GM19452 (cell line): ENCODE data around the gene CATSPERZ.
A peak's percentile ranks its signal among the peaks of the same experiment; 100 is the strongest.
"Not testable (repeated sequence)": the region's sequence is repeated elsewhere in the genome, so short reads cannot be mapped to it uniquely, and the experiment has no call there.

Source experiments
- ATAC-seq: cut with Tn5 transposase; IDR thresholded peaks from one replicate; pipeline ENCODE4 v1.9.1; 2021; ENCODE audit not compliant: unreplicated experiment

The CATSPERZ gene

DNA sequence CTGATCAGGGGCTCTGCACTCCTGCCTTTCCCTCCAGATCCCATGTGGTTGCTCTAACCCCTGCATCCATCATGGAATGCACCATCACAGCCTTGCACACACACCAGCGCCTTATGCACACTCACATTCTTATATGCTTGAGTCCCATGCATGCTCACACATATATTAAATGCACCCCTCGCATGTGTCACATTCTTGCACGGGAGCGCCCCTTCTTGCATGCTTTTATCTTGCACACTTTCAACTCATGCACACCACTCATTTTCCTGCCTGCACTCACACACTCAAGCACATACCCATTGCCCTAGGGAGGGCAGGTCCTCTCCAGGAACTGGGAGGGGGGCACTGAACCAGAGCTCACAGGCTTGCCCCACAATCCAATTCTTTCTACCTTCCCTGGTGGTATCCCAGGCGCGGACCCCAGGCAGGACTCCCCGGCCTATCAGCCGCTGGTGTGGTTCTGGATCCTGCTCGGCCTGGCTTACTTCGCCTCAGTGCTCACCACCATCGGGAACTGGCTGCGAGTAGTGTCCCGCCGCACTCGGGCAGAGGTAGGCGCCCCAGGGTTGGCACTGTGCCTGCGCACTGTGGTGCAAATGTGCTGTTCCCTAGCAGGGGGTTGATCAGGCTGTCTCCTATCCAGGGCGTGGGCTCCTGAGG is 2.3 kb upstream of the CATSPERZ start:
- ATAC-seq, result no peak

DNA sequence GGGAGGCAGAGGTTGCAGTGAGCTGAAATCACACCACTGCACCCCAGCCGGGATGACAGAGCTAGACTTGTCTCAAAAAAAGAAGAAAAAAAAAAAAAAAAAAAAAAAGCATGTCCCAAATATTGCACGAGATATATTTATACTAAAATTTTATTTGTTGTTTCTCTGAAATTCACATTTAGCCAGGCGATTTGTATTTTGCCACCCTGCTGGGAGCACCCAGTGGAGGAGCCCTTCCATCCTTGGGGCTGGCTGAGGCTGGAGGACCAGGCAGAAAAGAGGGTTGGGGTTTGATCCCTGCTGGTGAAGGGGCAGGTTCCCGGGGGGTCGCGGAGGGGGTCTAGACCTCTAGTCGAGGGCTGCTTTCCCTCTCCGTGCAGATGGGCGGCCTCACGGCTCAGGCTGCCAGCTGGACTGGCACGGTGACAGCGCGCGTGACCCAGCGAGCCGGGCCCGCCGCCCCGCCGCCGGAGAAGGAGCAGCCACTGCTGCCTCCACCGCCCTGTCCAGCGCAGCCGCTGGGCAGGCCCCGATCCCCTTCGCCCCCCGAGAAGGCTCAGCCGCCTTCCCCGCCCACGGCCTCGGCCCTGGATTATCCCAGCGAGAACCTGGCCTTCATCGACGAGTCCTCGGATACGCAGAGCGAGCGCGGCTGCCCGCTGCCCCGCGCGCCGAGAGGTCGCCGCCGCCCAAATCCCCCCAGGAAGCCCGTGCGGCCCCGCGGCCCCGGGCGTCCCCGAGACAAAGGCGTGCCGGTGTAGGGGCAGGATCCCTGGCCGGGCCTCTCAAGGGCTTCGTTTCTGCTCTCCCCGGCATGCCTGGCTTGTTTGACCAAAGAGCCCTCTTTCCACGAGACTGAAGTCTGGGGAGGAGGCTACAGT is 952 bp upstream of the CATSPERZ start:
- ATAC-seq, result no peak

DNA sequence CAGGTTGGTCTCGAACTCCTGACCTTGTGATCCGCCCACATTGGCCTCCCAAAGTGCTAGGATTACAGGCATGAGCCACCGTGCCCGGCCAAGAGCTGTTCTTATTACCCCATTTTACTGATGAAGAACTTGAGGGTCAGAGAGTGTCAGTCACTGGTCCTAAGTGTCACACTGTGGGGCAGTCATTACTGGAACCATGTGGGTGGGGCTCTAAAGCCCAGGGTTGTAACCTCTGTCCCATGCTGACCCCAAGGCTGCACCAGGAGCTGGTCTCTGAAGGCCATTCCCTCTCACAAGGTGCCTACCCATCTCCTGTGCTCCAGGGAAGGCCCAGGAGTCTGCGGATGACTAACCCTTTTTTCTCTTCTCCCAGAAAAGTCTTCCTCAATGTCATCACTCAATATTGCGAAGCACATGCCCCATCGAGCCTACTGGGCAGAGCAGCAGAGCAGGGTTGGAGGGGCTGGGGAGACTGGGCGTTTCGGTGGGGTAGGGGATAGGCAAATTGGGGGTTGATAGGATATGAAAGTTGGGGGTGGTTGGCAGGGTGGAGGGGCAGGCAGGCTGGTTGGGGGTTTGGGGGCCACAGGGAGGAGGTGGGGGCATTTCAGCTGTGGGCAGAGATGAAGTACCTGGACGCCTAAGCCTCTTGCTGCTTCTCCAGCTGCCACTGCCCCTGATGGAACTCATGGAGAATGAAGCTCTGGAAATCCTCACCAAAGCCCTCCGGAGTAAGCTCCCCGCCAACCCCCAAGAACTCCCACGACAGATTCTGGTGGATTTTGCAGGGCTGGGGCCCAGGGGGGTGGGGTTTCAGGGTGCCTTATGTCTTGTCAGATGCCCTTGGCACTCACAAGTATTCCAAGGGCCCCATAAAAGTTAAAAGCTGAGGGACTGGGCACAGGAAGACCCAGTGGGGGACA is 3.2 kb downstream of the CATSPERZ start:
- no peak for ATAC-seq

DNA sequence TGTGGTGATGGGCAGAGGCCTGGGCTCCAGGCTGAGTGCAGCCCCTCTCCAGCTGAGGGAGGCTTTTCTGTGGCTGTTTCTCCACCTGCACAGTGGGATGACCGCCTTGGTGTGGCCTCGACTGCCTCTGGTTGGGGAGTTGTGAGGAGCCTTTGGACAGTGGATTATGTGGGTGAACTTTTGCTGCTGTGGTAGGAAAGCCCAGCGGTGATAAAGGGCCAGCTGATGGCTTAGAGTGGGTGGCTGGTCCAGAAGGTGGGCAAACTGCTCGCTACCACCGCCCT is 3.8 kb downstream of the CATSPERZ start:
- no peak for ATAC-seq

DNA sequence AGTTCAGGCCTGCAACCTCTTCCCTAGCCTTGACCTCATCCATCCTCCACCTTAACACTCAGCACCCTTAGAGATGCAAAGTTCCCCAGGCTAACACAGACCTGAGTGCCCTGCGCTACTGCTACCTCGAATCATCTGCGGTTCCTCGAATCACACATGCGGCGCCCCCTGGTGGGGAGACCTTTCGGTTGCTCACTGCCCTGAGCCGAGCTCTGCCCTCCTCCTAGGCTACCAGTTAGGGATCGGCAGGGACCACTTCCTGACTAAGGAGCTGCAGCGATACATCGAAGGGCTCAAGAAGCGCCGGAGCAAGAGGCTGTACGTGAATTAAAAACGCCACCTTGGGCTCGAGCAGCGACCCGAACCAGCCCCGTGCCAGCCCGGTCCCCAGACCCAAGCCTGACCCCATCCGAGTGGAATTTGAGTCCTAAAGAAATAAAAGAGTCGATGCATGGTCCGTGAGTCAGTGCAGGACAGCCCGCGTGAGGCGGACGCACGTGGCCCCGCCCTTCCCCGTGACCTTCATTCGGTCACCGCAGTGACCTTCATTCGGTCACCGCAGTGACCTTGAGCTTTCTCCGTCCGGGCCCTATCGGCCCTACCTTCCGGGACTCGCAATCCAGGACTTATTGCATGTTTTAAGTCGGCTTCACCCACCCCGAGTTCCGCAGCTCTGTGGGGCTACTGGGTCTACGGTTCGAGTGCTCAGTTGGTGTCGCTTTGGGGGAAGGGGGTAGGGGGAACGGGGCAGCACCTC is 4.3 kb downstream of the CATSPERZ start:
- ATAC-seq, result peak; percentile 33

DNA sequence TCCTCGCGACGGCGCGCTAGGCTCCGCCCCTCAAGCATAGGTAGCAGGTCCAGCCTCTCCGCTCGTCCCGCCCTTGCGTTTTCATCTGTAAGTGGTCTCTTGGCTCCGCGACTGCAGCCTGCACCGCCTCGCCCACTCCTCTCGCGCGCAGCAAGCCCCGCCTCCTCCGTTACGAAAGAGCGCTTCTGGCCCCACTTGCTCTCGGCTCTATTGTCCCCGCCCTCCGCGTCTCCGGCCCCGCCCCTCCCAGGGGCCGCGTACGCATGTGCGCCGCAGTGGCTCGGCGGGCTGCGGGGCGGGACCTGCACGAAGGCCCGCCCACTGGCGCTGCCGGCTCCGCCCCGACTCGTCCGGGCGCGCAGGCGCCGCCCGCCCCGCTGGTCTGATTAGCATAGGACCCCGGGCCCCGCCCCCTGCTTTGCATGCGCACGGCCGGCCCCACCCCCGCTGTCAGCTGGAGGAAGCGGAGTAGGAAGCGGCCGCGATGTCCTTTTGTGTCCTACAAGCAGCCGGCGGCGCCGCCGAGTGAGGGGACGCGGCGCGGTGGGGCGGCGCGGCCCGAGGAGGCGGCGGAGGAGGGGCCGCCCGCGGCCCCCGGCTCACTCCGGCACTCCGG is 5.0 kb downstream of the CATSPERZ start, which contains the start of gene ESRRA:
Gene ESRRA, plus strand, starts transcription at position 450 of the 616 bp plus-strand sequence. CDS start 1,656 bp downstream, outside the sequence.
- ATAC-seq, result peak; percentile 64

DNA sequence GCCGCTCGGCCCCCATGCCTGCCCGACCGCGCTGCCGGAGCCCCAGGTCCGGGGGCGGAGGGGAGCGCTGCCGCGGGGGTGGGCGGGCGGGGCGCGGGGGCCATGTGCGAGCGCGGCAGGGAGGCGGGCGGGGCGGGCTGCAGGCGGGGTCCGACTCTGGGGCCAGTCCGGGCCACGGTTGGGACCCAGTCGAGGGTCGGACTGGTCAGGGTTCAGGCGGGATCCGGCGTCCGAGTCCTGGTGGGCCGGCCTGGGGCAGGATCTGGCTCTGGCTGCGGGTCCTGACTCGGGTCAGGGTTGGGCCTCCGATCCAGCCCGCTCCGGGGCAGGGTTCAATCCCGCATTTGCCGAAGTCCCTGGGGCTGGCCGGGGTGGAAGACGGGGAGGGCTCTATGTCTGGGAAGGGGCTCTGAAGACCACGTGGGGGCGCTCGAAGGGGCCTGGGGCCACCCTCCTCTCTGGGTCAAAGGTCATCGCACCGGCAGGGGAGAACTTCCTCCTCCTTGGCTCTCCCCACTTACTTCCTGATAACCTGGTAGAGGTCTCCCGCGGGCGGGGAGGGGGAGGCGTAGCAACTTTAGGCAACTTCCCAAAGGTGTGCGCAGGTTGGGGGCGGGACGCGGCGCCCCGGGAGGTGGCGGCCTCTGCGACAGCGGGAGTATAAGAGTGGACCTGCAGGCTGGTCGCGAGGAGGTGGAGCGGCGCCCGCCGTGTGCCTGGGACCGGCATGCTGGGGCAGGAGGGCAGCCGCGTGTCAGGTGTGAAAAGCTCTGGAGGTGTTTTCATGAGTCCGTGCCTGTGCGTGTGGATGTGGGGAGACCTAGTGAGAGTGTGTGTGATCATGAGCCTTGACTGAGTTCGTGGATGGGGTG is 5.8 kb downstream of the CATSPERZ start:
- ATAC-seq, result peak; percentile 27

DNA sequence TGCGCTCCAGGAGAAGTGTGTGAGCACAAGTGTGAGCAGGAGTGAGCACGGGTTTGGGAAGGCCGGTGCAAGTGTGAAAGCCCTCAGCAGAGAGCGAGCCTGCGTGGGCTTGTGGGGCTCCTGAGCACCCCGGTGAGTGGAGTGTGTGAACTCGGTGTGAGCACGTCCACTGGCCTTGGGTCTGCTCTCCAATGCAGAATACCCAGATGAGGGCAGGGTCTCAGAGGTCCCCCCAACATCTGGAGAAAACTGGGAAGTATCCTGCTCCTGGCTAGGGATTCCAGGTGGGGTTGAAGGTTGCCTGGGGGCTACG is 6.4 kb downstream of the CATSPERZ start:
- ATAC-seq, result no peak

DNA sequence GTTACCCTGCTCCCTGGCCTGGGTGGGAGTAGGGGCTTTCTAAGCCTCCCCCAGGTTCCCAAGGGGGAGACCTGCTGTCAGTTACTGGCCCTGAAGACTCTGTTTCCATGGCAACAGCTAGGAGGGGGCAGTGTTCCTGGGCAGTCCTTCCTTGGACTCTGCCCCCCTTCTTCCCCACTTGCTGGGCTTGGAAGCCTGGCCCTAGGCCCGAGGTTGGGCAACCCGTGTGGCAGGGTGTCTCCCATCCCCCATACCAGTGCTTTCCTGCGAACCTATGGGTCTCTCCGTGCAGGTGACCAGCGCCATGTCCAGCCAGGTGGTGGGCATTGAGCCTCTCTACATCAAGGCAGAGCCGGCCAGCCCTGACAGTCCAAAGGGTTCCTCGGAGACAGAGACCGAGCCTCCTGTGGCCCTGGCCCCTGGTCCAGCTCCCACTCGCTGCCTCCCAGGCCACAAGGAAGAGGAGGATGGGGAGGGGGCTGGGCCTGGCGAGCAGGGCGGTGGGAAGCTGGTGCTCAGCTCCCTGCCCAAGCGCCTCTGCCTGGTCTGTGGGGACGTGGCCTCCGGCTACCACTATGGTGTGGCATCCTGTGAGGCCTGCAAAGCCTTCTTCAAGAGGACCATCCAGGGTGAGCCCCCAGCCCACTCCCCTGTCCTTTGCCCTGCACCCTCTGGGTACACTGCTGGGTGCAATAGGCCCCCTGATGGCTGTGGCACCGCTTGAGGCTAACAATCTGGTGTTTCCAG is 6.9 kb downstream of the CATSPERZ start:
- ATAC-seq, result no peak

DNA sequence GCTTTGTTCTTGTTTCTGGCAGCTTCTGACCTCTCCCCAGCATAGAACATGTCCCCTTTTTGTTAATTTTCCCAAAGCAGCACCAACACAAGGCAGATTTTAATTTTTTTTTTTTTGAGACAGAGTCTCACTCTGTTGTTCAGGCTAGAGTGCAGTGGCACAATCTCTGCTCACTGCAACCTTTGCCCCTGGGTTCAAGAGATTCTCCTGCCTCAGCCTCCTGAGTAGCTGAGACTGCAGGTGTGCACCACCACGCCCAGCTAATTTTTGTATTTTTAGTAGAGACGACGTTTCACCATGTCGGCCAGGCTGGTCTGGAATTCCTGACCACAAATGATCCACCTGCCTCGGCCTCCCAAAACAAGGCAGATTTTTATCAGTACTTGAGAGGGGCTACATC is 7.6 kb downstream of the CATSPERZ start:
- not testable (repeated sequence) for ATAC-seq

DNA sequence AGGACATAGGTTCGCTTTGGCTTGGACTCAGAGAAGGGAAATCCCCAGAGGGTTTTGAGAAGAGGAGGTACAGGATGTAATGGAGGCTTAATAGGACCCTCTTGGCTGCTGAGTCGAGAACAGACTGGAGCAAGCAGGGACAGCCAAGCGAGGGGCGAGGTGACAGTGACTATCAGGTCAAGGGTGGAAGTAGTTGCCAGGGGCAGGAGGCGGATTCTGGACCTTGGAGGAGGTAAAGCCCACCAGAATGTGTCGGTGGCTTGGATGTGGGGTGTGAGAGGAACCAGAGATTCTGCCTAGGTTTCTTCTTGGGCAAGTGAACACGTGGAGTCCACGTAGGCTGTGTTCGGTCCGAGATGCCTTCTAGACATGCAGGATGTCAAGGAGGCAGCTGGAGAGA is 12.8 kb downstream of the CATSPERZ start:
- ATAC-seq, result no peak

DNA sequence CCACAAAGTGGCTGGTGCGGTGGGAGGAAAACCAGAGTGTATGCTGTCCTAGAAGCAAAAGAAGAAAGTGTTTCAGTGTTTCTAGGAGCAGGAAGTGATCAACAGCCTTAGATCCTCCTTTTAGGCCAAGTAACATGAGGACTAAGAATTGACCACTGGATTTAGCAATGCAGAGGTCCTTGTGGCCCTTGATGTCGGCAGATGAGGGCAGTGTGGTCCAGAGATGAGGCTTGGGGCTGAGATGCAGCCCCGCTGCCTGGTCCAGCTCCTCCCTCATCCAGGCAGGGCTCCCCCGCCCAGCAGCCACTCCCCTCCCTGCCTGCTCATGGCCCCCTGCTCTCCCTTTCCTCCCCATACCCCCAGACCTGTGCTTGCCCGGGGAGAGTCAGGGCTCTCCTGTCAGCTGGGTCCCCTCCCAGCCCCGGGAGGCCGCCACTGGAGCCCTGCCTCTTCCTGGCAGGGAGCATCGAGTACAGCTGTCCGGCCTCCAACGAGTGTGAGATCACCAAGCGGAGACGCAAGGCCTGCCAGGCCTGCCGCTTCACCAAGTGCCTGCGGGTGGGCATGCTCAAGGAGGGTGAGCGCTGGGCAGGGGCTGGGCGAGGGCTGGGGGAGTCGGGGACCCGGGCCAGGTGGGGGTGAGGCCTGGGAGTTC is 13.5 kb downstream of the CATSPERZ start:
- ATAC-seq, result no peak

DNA sequence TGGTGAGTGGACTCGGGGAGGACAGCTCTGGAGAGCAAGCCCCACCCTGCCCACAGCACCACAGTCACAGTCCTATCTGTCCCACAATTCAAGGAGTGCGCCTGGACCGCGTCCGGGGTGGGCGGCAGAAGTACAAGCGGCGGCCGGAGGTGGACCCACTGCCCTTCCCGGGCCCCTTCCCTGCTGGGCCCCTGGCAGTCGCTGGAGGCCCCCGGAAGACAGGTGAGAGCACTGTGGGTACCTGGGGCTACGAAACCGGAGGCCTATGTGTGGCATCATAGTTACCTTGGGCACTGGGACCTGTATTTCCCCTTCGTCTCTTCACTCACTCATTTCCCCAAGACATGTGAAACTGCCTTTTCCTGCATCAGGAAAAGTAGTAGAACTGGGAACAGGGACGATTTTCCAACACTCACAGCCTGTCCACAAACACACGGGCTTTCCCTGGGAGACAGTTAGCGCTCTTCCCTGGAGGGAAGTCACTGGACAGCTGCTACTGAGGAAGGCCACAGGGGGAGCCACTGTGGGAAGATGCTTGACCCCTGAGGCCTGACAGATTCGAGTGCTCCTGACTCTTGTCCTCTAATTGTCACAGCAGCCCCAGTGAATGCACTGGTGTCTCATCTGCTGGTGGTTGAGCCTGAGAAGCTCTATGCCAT is 14.1 kb downstream of the CATSPERZ start:
- no peak for ATAC-seq

DNA sequence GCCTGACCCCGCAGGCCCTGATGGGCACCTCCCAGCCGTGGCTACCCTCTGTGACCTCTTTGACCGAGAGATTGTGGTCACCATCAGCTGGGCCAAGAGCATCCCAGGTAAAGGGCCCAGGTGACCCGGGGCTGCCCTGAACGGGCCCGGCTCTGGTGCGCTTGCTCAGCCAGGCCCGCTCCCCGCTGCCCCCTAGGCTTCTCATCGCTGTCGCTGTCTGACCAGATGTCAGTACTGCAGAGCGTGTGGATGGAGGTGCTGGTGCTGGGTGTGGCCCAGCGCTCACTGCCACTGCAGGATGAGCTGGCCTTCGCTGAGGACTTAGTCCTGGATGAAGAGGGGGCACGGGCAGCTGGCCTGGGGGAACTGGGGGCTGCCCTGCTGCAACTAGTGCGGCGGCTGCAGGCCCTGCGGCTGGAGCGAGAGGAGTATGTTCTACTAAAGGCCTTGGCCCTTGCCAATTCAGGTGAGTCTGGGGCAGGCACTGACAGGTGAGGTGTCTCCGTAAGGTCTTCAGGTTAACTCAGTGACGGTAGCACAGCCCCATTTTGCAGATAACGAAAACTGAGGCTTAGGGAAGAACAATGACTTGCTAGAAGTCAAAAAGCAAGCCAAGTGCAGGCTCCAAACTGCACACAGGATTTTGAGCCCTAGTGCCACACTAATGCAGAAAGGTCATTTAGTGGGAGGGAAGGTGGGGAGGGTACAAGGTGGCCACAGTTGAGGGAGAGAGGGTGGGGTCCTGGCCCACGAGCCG is 14.8 kb downstream of the CATSPERZ start:
- no peak for ATAC-seq

DNA sequence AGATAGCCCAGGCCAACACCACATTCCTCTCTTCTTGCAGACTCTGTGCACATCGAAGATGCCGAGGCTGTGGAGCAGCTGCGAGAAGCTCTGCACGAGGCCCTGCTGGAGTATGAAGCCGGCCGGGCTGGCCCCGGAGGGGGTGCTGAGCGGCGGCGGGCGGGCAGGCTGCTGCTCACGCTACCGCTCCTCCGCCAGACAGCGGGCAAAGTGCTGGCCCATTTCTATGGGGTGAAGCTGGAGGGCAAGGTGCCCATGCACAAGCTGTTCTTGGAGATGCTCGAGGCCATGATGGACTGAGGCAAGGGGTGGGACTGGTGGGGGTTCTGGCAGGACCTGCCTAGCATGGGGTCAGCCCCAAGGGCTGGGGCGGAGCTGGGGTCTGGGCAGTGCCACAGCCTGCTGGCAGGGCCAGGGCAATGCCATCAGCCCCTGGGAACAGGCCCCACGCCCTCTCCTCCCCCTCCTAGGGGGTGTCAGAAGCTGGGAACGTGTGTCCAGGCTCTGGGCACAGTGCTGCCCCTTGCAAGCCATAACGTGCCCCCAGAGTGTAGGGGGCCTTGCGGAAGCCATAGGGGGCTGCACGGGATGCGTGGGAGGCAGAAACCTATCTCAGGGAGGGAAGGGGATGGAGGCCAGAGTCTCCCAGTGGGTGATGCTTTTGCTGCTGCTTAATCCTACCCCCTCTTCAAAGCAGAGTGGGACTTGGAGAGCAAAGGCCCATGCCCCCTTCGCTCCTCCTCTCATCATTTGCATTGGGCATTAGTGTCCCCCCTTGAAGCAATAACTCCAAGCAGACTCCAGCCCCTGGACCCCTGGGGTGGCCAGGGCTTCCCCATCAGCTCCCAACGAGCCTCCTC is 15.7 kb downstream of the CATSPERZ start:
- ATAC-seq, result not testable (repeated sequence)

DNA sequence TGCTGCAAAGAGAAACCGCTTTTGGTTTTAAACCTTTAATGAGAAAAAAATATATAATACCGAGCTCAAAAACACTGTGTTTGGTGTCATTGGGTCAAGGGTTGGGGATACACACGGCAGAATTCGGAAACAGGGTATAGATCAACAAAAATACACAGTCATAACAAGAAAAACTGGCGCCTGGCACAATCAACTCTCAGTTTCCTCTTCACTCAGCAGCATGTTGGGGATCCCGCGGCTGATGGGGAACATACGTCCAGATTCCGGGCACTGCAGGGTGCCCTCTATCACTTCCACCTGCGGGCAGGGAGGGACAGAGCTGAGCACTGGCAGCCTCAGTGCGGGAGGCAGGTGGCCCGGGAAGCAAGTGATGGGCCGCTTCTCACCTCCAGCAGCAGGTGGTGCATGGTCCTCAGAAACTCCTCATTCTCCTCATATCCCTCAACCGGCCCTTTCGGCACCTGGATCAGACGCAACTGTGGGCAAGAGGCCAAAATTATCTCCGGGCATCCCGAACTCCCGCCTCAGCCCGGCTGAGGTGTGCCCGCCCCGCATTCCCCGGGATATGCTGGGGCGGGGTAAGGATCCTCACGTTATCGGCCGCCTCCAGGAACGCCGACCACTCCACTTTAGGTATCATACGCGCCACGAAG is 16.6 kb downstream of the CATSPERZ start:
- ATAC-seq, result no peak
